Inflammatory macrophage (primary cell): ENCODE measurements around the gene GGCX.
"Not testable (repeated sequence)": the region's sequence is repeated elsewhere in the genome, so short reads cannot be mapped to it uniquely, and the experiment has no call there.

ENCODE experiments used
- DNase-seq, 2 donors: peaks; one replicate each; pipeline ENCODE4 v3.0.0-alpha.2; 2020 to 2022

The GGCX gene

GRCh38 chr2:85594715-85595300, 33.5 kb upstream of the GGCX start:
- DNase-seq, result no peak

- no peak for DNase-seq
Observed at GRCh38 chr2:85593023-85593422, 31.7 kb upstream of the GGCX start.

GRCh38 chr2:85592299-85592698, 31.0 kb upstream of the GGCX start:
- not testable (repeated sequence) for DNase-seq

- no peak for DNase-seq
Observed at GRCh38 chr2:85591563-85591962, 30.3 kb upstream of the GGCX start.

DNA sequence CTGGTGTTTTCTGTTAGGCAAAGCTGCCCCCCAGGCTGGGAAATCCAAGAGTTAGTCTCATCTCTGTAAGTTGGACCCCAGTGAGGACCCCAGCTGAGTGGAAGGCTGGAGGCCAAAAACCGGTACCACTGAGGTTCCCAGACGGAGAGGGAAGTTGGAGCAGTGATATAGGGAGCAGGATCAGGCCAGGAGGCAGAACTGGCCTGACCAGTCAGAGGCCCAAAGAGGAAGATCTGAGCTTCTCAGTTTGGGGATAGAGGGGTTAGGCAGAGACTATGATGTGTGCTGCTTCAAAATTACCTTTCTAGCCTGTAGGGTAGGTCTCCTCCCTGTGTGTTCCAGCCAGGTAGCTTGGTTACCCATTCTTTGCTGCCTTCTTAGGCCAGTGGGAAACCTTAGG, 29.7 kb upstream of the GGCX start:
- DNase-seq, result peak; percentile 45 to 50

DNA sequence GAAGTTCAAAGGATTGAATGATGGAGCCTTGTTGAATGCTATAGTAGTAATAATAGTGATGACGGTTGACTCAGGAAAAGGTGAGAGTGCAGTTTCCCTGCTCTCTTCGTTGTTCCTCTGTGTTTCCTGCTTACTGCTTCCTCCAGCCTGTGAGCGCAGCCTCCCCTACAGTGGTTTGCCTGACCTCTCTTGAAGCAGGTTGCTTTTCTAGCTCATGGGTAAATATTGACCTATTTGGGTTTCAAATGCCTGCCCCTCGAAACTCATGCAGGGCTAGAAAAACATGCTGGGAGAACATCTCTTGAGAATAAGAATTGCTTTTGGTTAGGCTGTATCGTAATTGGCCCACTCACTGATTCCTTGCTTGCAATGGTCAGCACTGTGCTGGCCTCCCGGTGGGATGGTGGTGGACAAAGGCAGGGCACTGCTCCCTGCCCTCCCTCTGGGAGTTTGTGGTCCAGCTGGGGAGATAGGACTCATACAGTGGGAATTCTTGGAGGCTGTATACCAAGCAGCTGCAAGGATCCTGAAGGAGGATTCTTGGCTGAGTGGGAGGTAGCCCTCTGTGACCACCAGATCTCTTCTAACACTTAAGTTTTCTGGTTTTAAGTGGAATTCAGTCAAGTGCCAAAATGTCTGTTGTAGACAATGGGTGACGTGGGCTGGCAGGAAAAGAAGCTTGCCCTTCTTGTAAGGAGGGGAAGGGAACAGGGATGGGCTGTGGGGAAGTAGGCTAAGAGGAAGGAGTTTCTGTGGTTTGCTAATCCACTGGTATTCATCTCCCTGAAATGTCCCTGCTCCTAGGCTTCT, 28.9 kb upstream of the GGCX start:
- peak; percentile 75 to 77 for DNase-seq

GRCh38 chr2:85589181-85589580, 27.9 kb upstream of the GGCX start:
- no peak for DNase-seq

DNA sequence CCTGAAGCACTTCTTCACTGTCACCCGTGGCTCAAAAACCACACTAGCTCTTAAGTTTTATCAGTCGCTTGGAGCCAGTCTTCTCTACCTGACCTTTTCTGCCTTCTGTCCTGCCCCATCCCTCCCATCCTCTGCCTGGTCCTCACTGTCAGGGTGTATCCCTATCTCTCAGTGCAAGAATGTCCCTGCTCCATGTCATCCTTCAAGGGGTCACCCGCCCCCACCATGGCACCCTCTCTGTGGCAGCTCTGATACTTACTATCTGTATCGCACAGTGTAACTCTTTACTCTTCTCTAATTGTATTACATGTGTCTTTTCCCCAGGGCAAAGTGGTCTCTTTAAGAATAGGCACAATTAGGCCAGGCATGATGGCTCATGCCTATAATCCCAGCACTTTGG, 27.4 kb upstream of the GGCX start:
- DNase-seq, result no peak

- DNase-seq, result no peak
Observed at GRCh38 chr2:85588236-85588635, 26.9 kb upstream of the GGCX start.

DNA sequence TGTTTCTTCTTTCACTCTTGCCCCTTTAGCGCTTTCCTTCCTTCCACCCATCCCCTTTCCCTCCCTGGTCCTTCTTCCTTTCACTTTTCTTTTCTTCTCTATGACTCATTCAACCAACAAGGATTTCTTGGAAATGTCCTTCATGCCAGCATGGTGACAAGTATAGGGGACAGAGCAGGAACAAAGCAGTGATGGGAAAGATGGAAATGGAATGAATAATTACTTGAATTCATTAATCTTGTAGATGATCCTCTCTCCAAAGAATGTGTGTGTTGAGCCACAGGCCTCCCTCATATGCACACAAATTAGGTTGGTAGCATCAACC, 24.4 kb upstream of the GGCX start:
- peak in 1 of 2 donors; percentile 28 for DNase-seq

DNA sequence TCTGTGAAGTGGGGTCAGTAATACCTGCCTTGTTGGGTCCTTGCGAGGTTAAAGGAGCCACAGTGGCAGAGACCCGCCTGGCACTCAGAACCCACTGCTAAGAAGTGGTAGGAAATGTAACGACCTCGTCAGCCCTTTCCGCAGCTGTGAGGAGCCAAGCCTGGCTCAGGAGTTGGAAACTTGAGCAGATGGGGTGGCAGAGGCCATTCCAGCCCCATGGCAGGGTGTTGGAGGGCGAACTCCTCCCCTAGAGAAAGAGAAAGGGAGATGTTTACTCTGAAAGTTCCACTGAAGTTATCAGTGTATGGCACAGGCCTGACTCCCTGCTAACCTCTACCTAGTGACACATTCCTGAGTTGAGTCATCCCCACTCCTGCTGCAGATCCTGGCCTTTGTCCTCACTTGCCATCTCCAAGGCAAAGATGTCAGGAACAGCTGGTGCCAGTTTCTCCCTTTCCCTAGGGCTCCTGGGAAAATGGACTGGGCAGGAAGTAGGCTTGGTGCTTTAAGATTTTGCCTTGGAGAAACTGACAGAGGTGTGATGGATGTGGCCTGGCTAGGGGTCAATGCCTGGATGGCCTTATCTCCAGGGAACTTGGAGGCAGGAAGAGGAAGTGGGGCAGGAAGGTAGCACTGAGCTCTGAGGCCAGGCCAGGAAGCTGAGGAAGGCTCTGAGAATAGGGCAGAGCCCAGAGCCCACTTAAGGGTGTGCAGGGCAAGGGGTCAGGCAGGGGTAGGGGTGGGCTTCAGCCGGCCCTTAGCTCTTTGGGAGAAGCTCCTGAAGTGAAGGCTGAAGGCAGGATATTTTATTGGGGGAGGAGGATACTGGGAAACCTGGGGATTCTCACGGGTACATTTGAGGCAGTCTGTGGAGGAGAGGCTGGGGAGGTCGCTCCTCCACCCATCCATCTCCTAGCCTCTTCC, 23.8 kb upstream of the GGCX start:
- DNase-seq, result no peak

DNA sequence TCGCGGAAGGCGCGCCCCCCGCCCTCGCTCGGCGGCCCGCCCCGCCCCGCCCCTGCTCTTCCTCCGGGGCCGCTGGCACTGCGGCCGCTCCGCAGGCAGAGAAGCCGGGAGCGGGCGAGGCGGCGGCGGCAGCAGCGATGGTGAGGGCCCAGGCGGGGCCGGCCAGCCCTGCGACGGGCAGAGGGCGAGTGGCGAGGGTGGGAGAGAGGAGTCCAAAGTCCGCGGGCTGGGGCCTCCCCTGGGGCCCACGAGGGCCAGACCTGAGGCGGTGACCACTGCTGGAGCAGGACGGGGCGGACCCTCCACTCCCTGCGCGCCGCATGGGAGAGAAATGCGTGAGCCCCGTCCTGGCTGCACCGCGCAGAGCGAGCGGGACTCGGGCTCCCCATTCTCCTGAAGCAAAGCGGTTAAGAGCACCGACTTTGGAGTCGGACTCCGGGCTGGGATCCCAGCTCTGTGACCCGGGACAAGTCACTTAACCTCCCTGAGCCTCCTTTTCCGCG, 23.1 kb upstream of the GGCX start, which contains the start of gene VAMP5:
VAMP5 (plus strand) TSS at position 78 of the 503 bp plus-strand sequence; CDS start at position 138, 60 bp downstream.
- no peak for DNase-seq

GRCh38 chr2:85583667-85584353, 22.5 kb upstream of the GGCX start:
- peak in 1 of 2 donors; percentile 17 for DNase-seq

DNA sequence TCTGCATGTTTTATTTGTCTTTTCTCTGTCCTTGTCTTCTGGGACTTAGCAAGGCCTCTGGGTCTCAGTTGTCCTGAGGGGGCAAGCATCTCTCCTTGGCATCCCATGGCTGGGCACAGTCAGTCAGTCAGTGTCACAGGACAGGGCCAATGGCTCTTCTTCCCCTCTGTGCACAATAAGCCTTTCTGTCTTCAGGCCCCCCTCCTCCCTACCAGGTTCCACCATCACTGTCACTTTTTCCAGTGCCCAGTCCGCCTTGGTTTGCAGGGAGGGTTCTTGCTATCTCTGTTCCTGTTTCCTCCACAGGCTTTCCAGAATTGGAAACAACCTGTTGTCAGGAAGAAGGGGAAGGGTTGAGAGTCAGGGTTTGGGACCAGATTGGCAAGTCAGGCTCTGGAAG, 21.2 kb upstream of the GGCX start:
- no peak for DNase-seq

GRCh38 chr2:85580206-85580605, 18.9 kb upstream of the GGCX start:
- no peak for DNase-seq

- DNase-seq, result peak; percentile 75 to 76
Observed at GRCh38 chr2:85579266-85579935, 18.1 kb upstream of the GGCX start.

DNA sequence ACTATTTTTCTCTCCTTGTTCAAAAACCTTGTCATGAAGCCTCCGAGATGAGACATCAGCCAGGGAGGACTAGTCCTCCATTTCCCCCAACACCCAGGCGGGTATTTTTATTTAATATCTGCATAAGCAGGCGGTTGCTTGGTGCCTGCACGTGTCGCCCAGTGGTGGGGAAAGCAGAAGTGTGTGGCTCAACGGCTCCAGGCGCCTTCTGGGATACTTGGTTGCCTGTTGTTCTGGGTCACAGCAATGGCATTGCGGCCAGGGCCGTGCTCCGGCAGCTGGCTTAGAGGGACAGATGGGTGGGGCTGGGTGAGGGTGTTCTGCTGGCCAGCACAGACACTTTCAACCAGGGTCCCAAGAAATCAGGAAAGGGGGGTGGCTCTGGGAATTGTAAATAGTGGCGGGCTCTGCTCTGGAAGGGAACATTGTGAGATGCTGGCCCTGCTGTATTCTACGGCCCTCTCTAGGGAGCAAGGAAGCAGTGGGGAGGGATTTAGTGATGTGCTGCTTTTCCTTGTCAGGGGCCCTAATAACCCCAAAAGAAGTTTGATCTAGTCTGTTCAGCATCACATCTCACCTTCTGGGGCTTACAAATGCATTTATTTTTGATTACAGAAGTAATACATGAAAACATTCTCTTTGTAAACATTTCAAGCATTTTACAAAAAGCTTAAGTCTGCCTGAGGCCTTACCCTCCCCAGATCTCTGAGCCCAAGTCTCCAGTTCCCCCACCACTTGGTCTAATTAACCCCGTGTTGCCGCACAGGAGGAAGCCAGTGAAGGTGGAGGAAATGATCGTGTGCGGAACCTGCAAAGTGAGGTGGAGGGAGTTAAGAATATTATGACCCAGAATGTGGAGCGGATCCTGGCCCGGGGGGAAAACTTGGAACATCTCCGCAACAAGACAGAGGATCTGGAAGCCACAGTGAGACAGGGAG, 17.2 kb upstream of the GGCX start:
- peak; percentile 82 to 86 for DNase-seq

DNA sequence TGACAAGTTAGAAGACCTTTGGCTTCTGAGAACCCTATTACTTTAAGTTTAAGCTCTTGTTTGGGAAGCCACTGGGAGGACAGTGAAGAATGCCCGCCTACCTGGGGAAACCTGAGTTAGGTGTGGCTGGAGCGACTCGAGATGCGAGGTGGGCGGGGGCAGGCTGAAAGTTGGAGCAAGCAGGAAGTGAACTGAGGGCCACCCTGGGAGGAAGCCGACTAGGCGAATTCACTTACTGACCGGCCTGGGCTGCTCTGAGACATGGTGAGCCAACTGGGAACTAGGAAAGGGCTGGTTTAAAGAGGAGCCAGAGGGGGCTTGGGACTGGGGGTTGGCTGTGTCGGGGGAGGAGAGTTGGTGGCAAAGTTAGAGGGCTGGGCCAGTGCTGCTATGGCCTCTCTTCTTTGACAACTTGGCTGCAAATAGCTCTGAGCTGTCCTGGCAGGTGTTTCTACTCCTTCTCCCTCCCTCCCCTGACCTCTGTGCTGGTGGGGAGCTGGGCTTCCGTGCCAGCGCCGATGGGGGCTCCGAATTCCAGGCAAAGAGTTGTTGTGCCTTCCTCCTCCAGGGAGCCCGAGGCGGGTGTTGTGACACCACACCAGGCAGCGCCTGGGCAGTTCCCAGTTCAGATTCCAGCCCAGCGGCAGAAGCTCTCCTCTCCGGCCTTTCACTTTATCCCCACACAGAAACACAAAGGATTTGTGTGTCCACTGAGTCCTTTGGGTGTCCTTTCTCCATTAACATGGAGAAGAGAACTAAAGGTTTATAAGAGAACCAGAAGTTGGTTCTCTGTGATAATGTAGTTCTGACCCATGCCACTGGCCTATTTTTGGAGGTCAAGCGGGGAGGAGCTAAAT, 16.3 kb upstream of the GGCX start, which contains the start of gene VAMP8:
VAMP8 (plus strand) TSS at position 201 of the 857 bp plus-strand sequence; CDS start at position 262, 61 bp downstream.
- peak; percentile 60 to 75 for DNase-seq

- no peak for DNase-seq
Observed at GRCh38 chr2:85577063-85577385, 15.7 kb upstream of the GGCX start.

DNA sequence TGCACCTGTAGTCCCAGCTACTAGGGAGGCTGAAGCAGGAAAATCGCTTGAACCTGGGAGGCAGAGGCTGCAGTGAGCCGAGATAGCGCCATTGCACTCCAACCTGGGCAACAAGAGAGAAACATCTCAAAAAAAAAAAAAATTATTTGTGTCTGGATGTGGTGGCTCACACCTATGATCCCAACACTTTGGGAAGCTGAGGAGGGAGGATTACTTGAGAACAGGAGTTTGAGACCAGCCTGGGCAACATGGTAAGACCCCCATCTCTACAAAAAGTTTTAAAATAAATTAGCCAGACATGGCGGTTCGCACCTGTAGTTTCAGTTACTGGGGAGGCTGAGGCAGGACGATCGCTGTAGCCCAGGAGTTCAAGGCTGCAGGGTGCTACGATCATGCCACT, 14.4 kb upstream of the GGCX start:
- no peak for DNase-seq
